ENCODE data around the gene FAM90A1.
"Not testable (repeated sequence)": the region's sequence is repeated elsewhere in the genome, so short reads cannot be mapped to it uniquely, and the experiment has no call there.

DNA sequence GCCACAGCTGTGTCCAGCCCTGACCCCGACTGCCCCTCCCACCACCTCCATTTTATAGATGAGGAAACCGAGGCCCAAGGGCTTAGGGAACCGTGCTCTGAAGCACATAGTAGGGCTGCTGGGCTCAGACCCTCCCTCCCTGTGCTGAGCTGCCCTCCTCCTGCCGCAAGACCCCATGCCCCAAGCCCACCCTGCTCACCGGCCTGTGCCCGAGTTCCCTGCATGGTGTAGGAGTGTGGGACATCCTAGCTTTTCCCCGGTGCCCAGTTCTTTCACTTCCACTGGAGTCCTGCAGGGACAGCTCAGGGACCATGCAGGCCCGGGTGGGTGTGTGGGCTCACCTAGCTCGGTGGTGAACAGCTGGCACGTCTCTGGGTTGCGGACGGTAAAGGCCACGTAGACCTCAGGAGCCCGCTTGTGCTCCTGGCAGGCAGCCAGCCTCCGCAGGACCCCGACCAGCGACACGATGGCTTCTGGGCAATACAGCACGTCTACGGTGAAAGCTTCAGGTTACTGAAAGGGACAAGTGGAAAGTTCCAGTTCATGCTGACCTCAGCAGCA lies 6.6 kb upstream of the FAM90A1 start:
- TF ChIP-seq CTCF, POLR2A (IDR thresholded peaks at IDR 0.05): not testable (repeated sequence)

Data from adrenal gland (tissue), 5 donors.